Measurements from ENCODE around the gene PTCD1. TPM values are rescaled to one million over a fixed set of nuclear protein-coding genes. Genes with fewer than 3 reads are reported as not detected.
"Not testable (repeated sequence)": the region's sequence is repeated elsewhere in the genome, so short reads cannot be mapped to it uniquely, and the experiment has no call there.

The PTCD1 gene
- total RNA-seq, 4 donors from 2014 or later = 8.5 to 14.2 (median 9.5) TPM

- TF ChIP-seq CTCF (IDR thresholded peaks at IDR 0.05) (no peak), POLR2A (IDR thresholded peaks at IDR 0.05) (no peak)
- no peak overlapping the region for H3K4me3 ChIP-seq (ENCODE audit: low read depth, poor library complexity, severe bottlenecking)
- 97% methylated on average over 19 to 20 of the region's 20 CpGs for WGBS, 2 donors
- no peak for DNase-seq (ENCODE audit: low spot score in 2 of 2)
- intact Hi-C loops (cut with DNase I; ENCODE audit: low total_unique reads) = no loop called here
Measured at GRCh38 chr7:99387912-99388311, 50.7 kb downstream of the PTCD1 start.

- H3K4me3 ChIP-seq (ENCODE audit: low read depth, poor library complexity, severe bottlenecking); intact Hi-C loops (cut with DNase I; ENCODE audit: low total_unique reads); DNase-seq (ENCODE audit: low spot score in 2 of 2): not testable (repeated sequence)
- WGBS, 2 donors = 91 to 94% methylated on average over 14 of the region's 14 CpGs
Measured at GRCh38 chr7:99387239-99387635, 51.4 kb downstream of the PTCD1 start.

GRCh38 chr7:99386584-99387238, 51.9 kb downstream of the PTCD1 start:
- intact Hi-C loops (cut with DNase I; ENCODE audit: low total_unique reads) = no loop called here
- TF ChIP-seq CTCF (IDR thresholded peaks at IDR 0.05) = no peak
- TF ChIP-seq POLR2A (IDR thresholded peaks at IDR 0.05) = no peak
- WGBS, 2 donors = 88 to 95% methylated on average over 9 of the region's 9 CpGs
- DNase-seq (ENCODE audit: low spot score in 2 of 2) = no peak
- H3K4me3 ChIP-seq (ENCODE audit: low read depth, poor library complexity, severe bottlenecking) = no peak overlapping the region

- no peak for DNase-seq (ENCODE audit: low spot score in 2 of 2)
- TF ChIP-seq CTCF (IDR thresholded peaks at IDR 0.05) (no peak), POLR2A (IDR thresholded peaks at IDR 0.05) (no peak)
- no peak overlapping the region for H3K4me3 ChIP-seq (ENCODE audit: low read depth, poor library complexity, severe bottlenecking)
- intact Hi-C loops (cut with DNase I; ENCODE audit: low total_unique reads) = no loop called here
- WGBS, 2 donors = 40 to 85% methylated on average over 1 to 4 of the region's 8 CpGs
Measured at GRCh38 chr7:99385564-99385963, 53.0 kb downstream of the PTCD1 start.

- no peak for TF ChIP-seq POLR2A (IDR thresholded peaks at IDR 0.05)
- TF ChIP-seq CTCF (IDR thresholded peaks at IDR 0.05) = no peak
- H3K4me3 ChIP-seq (ENCODE audit: low read depth, poor library complexity, severe bottlenecking) = no peak overlapping the region
- intact Hi-C loops (cut with DNase I; ENCODE audit: low total_unique reads) = no loop called here
- WGBS, 2 donors = 90 to 94% methylated on average over 4 of the region's 4 CpGs
- DNase-seq (ENCODE audit: low spot score in 2 of 2) = no peak
Measured at GRCh38 chr7:99384523-99384922, 54.1 kb downstream of the PTCD1 start.

GRCh38 chr7:99383791-99384370, 54.7 kb downstream of the PTCD1 start:
- TF ChIP-seq CTCF (IDR thresholded peaks at IDR 0.05) (no peak), POLR2A (IDR thresholded peaks at IDR 0.05) (no peak)
- DNase-seq (ENCODE audit: low spot score in 2 of 2) = no peak
- 89 to 92% methylated on average over 13 of the region's 13 CpGs for WGBS, 2 donors
- H3K4me3 ChIP-seq (ENCODE audit: low read depth, poor library complexity, severe bottlenecking) = no peak overlapping the region
- intact Hi-C loops (cut with DNase I; ENCODE audit: low total_unique reads) = no loop called here

All from lower leg skin (tissue), 4 donors.